ENCODE measurements around the gene BCL6. TPM values are rescaled to one million over a fixed set of nuclear protein-coding genes. Genes with fewer than 3 reads are reported as not detected.

Gene BCL6
- total RNA-seq, 2 donors from 2014 or later: 53.0 to 88.6 TPM

DNA sequence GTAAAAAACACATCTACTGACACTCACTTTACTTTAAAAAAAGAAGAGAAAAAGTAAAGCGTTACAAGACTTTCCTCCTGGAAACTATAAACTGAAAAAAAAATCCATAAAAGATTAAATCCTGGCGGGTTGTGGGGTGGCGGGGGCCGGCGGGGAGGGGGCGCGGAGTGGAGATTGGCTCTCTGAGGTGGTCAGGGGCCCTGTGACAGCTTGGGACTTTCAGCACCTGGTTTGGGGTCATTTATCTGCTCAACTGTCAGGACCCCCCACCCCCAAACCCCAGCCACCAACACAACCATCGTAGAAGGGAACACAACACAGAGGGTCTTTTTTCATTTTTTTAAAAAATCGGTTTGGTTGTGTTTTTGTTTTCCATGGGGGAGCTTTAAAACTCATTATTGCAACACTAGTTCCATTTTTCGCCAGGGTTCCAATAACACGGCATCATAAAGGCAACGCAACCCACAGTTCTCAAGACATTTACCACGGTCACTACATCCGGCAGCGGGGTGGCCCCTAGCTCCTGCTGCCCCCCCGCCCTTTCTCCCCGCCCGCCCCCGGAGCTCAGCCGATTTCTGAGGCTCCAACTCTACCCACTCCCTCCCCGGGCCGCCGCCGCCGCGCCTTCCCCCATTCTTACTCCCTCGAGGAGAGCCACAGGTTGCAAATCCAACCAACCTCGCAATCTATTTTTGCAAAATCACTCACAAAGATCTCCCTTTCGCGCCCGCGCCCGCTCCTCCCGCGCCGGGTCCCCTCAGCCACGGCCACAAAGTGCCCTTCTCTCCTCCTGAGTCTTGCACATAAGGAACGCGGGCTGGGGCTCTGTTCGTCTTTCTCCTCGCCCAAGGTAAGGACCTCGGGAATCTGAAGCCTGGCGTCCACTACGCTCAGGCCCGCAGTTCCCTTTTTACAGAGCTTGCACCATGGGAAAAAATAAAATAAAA is 1.8 kb downstream of the BCL6 start:
- Histone ChIP-seq H3K4me1 (peaks cover 0 to 35% of the 10 kb centered on the region in 2 donors), H3K9me3 (no peaks in the 10 kb centered on the region), H3K27ac (peak overlapping the region; percentile 99), H3K4me3 (peak overlapping the region; percentile 80 to 84), H3K36me3 (no peaks in the 10 kb centered on the region), H3K27me3 (no peaks in the 10 kb centered on the region)
- TF ChIP-seq, protein P1, sequence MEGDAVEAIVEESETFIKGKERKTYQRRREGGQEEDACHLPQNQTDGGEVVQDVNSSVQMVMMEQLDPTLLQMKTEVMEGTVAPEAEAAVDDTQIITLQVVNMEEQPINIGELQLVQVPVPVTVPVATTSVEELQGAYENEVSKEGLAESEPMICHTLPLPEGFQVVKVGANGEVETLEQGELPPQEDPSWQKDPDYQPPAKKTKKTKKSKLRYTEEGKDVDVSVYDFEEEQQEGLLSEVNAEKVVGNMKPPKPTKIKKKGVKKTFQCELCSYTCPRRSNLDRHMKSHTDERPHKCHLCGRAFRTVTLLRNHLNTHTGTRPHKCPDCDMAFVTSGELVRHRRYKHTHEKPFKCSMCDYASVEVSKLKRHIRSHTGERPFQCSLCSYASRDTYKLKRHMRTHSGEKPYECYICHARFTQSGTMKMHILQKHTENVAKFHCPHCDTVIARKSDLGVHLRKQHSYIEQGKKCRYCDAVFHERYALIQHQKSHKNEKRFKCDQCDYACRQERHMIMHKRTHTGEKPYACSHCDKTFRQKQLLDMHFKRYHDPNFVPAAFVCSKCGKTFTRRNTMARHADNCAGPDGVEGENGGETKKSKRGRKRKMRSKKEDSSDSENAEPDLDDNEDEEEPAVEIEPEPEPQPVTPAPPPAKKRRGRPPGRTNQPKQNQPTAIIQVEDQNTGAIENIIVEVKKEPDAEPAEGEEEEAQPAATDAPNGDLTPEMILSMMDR (IDR thresholded peaks at IDR 0.05): no peak
- DNase-seq (ENCODE audit: low spot score): no peak

DNA sequence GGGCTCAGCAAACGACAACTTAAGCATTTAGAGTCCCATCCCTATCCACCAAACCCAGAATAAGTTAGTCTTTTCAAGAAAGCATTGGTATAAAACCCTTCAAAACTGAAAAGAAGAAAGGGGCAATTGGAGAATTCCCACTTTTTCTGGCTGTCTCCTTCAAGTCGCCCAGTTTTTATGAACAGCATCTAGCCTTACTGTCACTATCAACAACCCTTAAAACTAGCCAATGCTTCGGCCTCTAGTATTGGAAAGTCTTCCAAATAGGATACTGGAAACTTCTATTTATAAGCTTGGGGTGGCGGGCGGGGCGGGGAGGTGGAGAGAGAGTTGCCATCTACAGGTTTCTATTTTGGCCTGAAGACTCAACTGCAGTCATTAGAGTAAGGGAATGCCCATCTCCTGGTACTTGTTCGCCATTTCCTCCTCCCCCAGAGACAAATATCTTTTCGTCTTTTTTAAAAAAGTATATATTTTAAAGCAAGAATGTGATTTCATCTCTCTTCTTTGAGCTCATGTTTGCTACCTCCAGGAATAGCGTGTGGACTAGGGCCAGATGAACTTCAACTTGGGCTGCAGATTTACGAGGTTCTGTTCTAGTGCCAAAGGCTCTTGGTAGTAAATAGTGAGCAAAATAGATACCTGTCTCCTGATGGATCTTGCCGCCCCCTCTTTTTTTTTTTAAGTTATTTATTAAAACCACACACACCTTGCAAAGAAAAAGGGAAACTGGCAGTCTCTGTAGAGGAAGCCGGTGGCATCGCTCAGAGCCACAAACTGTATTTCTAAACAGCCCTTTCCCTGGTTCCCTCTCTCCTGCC is 2.7 kb downstream of the BCL6 start:
- Histone ChIP-seq H3K9me3 (no peaks in the 10 kb centered on the region), H3K27me3 (no peaks in the 10 kb centered on the region), H3K4me3 (peak overlapping the region; percentile 80 to 84), H3K27ac (peak overlapping the region; percentile 99), H3K4me1 (peaks cover 0 to 26% of the 10 kb centered on the region in 2 donors), H3K36me3 (no peaks in the 10 kb centered on the region)
- DNase-seq (ENCODE audit: low spot score): no peak
- TF ChIP-seq, protein P1 (IDR thresholded peaks at IDR 0.05): peak in 1 of 2 donors; percentile 4

DNA sequence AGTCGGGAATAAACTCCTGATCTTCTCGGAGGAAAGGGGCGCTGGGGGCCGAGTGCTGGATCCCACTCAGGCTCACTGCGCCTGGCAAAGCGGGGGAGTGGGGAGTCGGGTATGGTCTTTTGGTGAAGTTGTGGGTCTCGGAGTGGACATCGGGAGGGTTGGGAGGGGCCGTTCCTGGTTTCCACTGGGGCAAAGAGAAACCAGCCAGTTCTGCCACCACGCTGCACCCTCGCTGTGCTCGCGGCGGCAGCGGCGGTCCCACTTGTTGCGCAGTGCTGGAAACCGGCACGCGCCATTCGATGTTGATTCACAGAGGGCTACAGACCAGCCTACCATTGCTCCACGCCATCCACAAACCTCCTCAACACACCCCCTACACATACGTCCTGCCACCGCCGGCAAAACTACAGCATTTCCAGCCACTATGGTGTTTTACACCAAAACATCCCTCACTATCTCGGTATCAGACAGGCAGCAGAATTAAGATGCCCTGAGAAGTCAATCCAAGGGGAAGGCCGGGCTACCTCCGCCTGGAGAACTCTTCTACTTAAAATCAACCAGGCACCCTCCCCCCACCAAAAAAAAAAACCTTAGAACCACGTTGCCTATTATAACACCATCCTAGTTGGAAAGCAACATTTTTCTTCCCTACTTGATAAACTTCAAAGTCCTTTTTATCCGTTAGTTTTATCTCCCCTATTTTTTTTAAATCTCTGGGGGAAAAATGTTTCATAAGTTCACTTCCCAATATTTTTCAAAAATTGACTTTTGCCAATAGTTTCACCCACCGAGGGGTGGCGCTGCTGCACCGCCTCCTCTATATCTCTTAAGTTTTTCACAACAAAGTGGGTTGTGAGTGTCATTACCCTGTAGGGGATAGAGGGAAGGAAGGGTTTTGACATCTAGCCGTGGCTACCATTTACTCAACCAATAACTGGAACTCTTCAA is 3.6 kb downstream of the BCL6 start:
- no peaks in the 10 kb centered on the region for H3K27me3 ChIP-seq
- no peaks in the 10 kb centered on the region for H3K9me3 ChIP-seq
- no peak for DNase-seq (ENCODE audit: low spot score)
- TF ChIP-seq, protein P1 (IDR thresholded peaks at IDR 0.05): peak; percentile 81 to 90
- peaks cover 0 to 25% of the 10 kb centered on the region in 2 donors for H3K4me1 ChIP-seq
- H3K36me3 ChIP-seq: no peaks in the 10 kb centered on the region
- H3K27ac ChIP-seq: peak overlapping the region; percentile 99
- peak overlapping the region; percentile 80 to 84 for H3K4me3 ChIP-seq

DNA sequence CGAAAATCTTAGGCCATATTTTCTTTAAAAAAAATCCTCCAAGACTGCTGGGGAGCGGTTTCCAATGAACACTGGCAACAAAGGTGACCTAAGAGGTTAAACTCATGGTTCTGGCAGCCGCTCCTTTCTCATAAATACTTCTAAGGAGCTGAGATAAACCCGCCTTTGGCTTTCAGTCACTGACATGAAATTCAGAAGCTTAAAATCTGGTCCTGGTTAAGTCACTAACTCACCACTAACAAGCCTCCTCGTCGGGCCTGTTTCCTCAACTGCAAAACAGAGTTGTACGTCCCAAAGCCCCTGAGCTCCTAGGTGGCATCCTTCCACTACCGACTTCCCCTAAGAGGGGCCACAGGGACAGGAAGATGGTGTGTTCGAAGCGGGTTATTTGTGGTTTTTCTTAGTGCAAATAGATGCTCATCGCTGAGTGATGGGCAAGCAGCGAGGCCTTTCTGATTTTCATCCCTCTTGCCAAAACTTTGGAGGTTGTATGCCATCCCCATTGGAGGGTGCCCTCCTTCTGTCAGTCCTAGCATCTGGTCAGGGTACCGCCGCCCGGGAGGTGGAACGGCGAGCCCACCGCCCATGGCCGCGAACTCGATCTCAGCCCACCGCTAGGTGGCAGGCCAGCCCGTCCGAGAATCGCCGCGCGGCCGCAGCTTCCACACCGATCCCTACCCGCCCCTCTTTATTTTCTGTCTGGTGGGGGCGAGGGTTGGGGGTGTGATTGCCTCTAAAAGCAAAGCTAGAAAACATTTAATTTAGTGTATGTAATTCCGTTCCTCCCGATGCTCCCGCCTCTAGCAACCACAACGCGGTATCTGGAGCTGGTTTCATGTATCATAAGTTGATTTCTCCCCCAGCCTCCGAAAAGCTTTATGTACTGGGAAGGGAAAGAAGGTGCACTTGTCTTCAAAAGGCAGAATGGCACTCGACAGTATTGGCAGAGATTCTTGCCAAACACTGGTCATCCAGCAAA is 4.6 kb downstream of the BCL6 start:
- TF ChIP-seq, protein P1 (IDR thresholded peaks at IDR 0.05): peak; percentile 94
- no peaks in the 10 kb centered on the region for H3K9me3 ChIP-seq
- peaks cover 0 to 34% of the 10 kb centered on the region in 2 donors for H3K4me1 ChIP-seq
- H3K4me3 ChIP-seq: peak overlapping the region; percentile 80 to 84
- H3K27ac ChIP-seq: peak overlapping the region; percentile 99
- no peaks in the 10 kb centered on the region for H3K36me3 ChIP-seq
- no peak for DNase-seq (ENCODE audit: low spot score)
- no peaks in the 10 kb centered on the region for H3K27me3 ChIP-seq

All from right atrium auricular region (tissue), 2 donors.